HEK293T (cell line): ENCODE results near the gene AUNIP.

Experiments used
- CTCF ChIA-PET: fragments of 350-600 bp; formaldehyde crosslinking; extraction: SDS; loops from one replicate; lab custom pipeline; 2021; ENCODE audit warnings: antibody characterized with exemption, inconsistent platforms; lab: Yijun Ruan, JAX
- POLR2A ChIA-PET: fragments of 350-600 bp; formaldehyde crosslinking; extraction: SDS; loops from one replicate; lab custom pipeline; 2020; ENCODE audit warnings: antibody characterized with exemption, inconsistent platforms; lab: Yijun Ruan, JAX
- DNase-seq: peaks from one replicate; pipeline ENCODE4 v3.0.0; 2012; ENCODE audit warnings: mixed read lengths; ENCODE audit errors: extremely low spot score
- ARNT ChIP-seq: fragments of 450-650 bp; IDR thresholded peaks from 2 replicates; pipeline ENCODE4 v1.6.1; 2017; ENCODE audit warnings: mild to moderate bottlenecking
- BHLHE40 ChIP-seq: fragments of 450-650 bp; IDR thresholded peaks from 2 replicates; pipeline ENCODE4 v1.6.1; 2016; ENCODE audit warnings: mild to moderate bottlenecking, moderate library complexity, borderline replicate concordance
- CTBP1 ChIP-seq: fragments of 450-650 bp; IDR thresholded peaks from 2 replicates; pipeline ENCODE4 v1.6.1; 2016; ENCODE audit warnings: borderline replicate concordance
- ELF4 ChIP-seq: fragments of 450-650 bp; IDR thresholded peaks from 2 replicates; pipeline ENCODE4 v1.6.1; 2017; ENCODE audit warnings: antibody characterized with exemption
- FOXA1 ChIP-seq: fragments of 450-650 bp; IDR thresholded peaks from 2 replicates; pipeline ENCODE4 v1.6.1; 2016; ENCODE audit warnings: mild to moderate bottlenecking
- FOXK2 ChIP-seq: fragments of 450-650 bp; IDR thresholded peaks from 2 replicates; pipeline ENCODE4 v1.6.1; 2016; ENCODE audit warnings: mild to moderate bottlenecking
- FOXM1 ChIP-seq: fragments of 450-650 bp; IDR thresholded peaks from 2 replicates; pipeline ENCODE4 v1.6.1; 2017; ENCODE audit warnings: mild to moderate bottlenecking, borderline replicate concordance
- HDGF ChIP-seq: fragments of 450-650 bp; IDR thresholded peaks from 2 replicates; pipeline ENCODE4 v1.6.1; 2017; ENCODE audit warnings: antibody characterized with exemption, borderline replicate concordance
- L3MBTL2 ChIP-seq: fragments of 450-650 bp; conservative IDR thresholded peaks from 2 replicates; pipeline ENCODE4 v1.6.1; 2016; ENCODE audit warnings: mild to moderate bottlenecking
- LEF1 ChIP-seq: fragments of 450-650 bp; IDR thresholded peaks from 2 replicates; pipeline ENCODE4 v1.6.1; 2017; ENCODE audit warnings: mild to moderate bottlenecking, borderline replicate concordance
- NFRKB ChIP-seq: fragments of 450-650 bp; IDR thresholded peaks from 2 replicates; pipeline ENCODE4 v1.6.1; 2016; ENCODE audit warnings: mild to moderate bottlenecking, moderate library complexity
- SP1 ChIP-seq: fragments of 450-650 bp; IDR thresholded peaks from 2 replicates; pipeline ENCODE4 v1.6.1; 2017
- SUZ12 ChIP-seq: fragments of 450-650 bp; IDR thresholded peaks from 2 replicates; pipeline ENCODE4 v1.6.1; 2016; ENCODE audit warnings: mild to moderate bottlenecking
- TARDBP ChIP-seq: fragments of 450-650 bp; IDR thresholded peaks from 2 replicates; pipeline ENCODE4 v1.6.1; 2016
- ZNF384 ChIP-seq: fragments of 450-650 bp; IDR thresholded peaks from 2 replicates; pipeline ENCODE4 v1.6.1; 2016
- TF ChIP-seq, protein P1 (sequence below): fragments of 450-650 bp; IDR thresholded peaks from 2 replicates; pipeline ENCODE4 v1.6.1; 2016

The AUNIP gene

DNA sequence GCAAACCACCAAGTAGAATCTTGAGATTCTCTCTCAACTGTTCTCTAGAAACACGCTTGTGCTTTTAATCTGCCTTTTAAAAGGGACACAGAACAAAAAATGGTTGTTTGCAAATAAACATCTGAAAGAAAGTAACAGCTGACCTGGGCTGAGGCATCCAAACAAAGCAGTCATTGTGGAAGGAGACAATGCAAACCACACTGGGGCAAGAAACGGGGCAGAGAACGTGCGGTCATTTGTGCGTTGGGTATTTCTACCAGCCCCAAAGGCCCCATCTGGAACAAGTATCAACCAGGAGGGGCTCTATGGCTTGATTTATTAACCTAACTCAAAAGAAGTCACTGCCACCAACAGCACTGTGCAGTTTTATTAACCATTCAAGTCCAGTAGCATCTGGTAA, 41.0 kb upstream of the AUNIP start:
- DNase-seq, result no peak
- no peak for TF ChIP-seq CTBP1
- TF ChIP-seq, protein P1, sequence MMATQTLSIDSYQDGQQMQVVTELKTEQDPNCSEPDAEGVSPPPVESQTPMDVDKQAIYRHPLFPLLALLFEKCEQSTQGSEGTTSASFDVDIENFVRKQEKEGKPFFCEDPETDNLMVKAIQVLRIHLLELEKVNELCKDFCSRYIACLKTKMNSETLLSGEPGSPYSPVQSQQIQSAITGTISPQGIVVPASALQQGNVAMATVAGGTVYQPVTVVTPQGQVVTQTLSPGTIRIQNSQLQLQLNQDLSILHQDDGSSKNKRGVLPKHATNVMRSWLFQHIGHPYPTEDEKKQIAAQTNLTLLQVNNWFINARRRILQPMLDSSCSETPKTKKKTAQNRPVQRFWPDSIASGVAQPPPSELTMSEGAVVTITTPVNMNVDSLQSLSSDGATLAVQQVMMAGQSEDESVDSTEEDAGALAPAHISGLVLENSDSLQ, result no peak
- TF ChIP-seq LEF1, result no peak
- no peak for TF ChIP-seq NFRKB
- TF ChIP-seq ELF4, result no peak
- no peak for TF ChIP-seq TARDBP
- no peak for TF ChIP-seq ZNF384
- ChIA-PET CTCF (no interaction called here), POLR2A (interaction anchor here (6.5 kb wide), 1 partner anchor 97 kb away, joined by 61 read pairs; the partner anchor contains the start of gene PAFAH2)

DNA sequence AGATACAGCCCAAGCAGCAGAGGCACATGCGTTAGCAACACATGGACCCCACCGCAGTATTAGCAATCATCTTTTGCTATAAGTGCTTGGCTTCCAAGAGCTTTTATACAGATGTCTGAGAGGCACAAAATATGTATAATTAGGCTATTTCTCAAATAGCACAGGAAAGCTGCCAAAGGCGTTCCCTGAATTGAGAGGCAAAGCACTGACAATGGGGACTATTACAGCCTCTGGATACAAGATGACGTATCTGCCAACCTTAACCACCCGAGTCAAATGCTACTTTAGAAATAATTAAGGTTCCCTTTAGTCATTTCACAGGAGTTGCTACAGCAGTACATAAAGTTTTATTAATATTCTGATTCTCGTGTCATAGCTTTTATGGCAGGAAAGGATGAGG, 40.5 kb upstream of the AUNIP start:
- no peak for DNase-seq
- ChIA-PET CTCF (no interaction called here), POLR2A (interaction anchor here (6.5 kb wide), 1 partner anchor 98 kb away, joined by 61 read pairs; the partner anchor contains the start of gene PAFAH2)
- no peak for TF ChIP-seq FOXA1

DNA sequence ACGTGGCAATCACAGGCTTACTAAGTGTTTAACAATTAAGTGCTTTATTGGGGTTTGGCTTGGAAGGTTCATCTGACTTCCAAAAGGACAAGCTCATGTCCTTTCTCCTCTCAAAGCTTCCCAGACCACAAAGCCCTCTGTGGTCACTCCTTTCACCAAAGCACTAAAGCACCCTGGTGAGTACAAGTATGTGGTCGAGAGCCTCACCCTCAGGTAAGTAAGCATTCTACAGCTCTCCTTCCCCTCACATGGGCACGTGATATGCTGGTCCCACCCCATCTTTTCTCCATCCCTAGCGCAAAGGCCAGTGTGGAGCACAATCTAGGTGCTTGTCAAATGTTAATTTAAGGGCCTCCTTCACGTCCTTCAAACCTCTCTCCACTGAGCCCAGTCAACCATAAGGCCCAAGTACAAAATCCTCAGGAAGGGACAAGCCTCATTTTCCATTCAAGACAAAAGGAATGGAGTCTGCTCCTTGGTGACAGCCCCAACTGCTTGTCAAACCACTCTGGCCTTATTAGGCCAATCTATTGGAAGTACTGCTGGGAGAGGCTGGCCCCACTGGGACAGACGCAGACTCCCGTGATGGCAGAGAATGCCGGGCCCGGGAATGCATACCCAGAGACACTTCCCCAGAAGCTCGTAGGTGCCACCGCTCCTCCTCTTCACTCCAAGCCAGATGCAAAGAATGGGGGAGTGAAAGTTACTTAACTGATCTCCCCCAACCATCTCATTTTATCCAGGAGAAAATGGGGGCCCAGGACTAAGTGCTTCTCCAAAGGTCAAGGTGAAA, 39.2 kb upstream of the AUNIP start:
- TF ChIP-seq L3MBTL2, result no peak
- DNase-seq, result no peak
- ChIA-PET CTCF (no interaction called here), POLR2A (interaction anchor here (1.1 to 6.5 kb wide), 3 partner anchors 10 to 101 kb away, joined by 3 to 61 read pairs (median 3); partner anchors contain the start of gene PAFAH2)

DNA sequence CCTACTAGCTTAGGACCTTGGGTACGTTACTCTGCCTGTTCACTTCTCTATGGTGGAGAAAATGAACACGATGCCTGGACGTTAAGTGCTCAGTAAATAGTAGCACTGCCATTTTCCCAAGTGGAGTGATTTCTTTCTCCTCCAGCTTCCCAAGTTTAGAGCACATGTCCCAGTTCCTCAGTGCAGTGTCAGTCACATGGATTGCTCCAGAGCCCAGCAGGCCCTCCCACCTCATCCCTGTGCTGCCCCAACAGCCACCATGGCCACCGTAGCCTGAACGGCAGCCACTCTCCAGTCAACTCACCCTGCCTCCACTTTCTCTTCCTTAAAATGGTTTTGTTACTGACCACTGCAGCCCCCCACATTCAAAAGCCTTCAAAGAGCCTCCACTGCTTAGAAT, 38.5 kb upstream of the AUNIP start:
- TF ChIP-seq L3MBTL2, result no peak
- TF ChIP-seq NFRKB, result no peak
- TF ChIP-seq FOXM1, result no peak
- TF ChIP-seq ELF4, result no peak
- no peak for TF ChIP-seq FOXK2
- TF ChIP-seq, protein P1, result no peak
- no peak for TF ChIP-seq SP1
- no peak for TF ChIP-seq CTBP1
- no peak for TF ChIP-seq ARNT
- TF ChIP-seq BHLHE40, result no peak
- TF ChIP-seq TARDBP, result no peak
- no peak for TF ChIP-seq SUZ12
- no peak for TF ChIP-seq LEF1
- no peak for TF ChIP-seq HDGF
- TF ChIP-seq FOXA1, result no peak
- no peak for TF ChIP-seq ZNF384
- CTCF ChIA-PET, result no interaction called here
- POLR2A ChIA-PET, result interaction anchor here (1.1 to 6.5 kb wide), 5 partner anchors 8 to 102 kb away, joined by 3 to 61 read pairs (median 10); partner anchors contain the start of genes PAFAH2 and STMN1
- DNase-seq, result no peak

DNA sequence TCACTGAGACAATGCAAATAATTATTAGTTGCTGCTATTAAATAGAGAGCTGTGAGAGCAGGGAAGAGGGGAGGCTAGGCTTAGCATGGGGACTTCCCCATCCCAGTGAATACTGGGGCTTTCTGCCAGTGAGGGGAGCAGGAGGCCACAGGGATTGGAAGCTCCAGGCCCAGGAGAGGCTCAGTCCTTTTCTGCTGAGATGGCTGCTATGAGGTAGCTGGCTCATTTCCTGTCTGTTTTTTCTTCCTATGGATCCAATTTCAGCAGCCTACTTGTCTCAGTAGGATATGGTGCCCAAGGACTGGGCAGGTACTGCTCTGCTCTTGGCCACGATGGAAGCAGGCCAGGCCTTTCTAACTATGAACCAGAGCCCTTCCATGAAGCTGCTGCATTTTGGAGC, 37.0 kb upstream of the AUNIP start:
- ChIA-PET POLR2A (interaction anchor here (1.4 to 6.5 kb wide), 5 partner anchors 9 to 123 kb away, joined by 3 to 61 read pairs (median 10); partner anchors contain the start of genes PAFAH2, PAQR7 and STMN1), CTCF (interaction anchor here (0.8 to 3.1 kb wide), 12 partner anchors 8 to 133 kb away, joined by 3 to 25 read pairs (median 7); partner anchors contain the start of genes PAFAH2 and PAQR7)
- TF ChIP-seq SUZ12 (no peak), ELF4 (no peak), NFRKB (no peak), CTBP1 (no peak), L3MBTL2 (no peak), ZNF384 (no peak), FOXM1 (no peak), SP1 (no peak), HDGF (no peak), ARNT (no peak), LEF1 (no peak), FOXA1 (no peak), BHLHE40 (no peak), TARDBP (no peak), FOXK2 (no peak)
- TF ChIP-seq, protein P1, result no peak
- DNase-seq, result no peak

DNA sequence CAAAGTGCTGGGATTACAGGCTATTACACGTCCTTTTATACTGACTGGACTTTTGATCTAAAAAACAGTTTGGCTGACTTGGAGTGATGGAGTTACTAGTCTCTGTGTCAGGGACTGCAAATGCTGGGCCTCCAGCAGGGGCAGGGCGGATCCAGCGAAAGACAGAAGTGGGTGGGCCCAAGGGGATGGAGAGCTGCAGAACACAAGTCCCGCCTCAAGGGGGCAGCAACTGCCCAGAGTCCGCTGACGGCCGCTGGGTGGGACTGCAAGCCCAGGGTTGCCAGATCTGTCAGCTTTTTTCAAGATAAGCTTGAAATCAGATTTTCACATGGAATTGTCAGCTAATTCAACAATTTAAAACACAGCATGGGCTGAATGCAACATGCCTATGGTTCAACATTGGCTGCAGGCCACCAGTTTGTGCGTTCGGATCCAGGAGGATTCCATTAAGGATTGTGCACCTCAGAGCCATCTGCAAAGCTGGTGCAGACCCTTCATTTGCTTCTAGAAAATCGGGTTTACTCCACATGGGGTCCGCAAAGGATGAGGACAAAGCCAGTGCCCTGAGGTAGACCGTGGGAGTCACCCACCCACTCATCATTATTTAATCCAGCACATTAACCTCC, 36.2 kb upstream of the AUNIP start:
- CTCF ChIA-PET, result interaction anchor here (0.6 to 3.1 kb wide), 17 partner anchors 9 to 160 kb away, joined by 3 to 25 read pairs (median 4); partner anchors contain the start of genes PAFAH2 and PAQR7
- DNase-seq, result peak; percentile 94
- POLR2A ChIA-PET, result interaction anchor here (1.0 to 6.5 kb wide), 6 partner anchors 10 to 124 kb away, joined by 3 to 61 read pairs (median 9); partner anchors contain the start of genes PAFAH2, PAQR7 and STMN1
- TF ChIP-seq NFRKB (no peak), BHLHE40 (no peak), FOXA1 (no peak), FOXK2 (no peak), HDGF (no peak), SP1 (no peak), L3MBTL2 (no peak), ARNT (no peak), LEF1 (no peak), ZNF384 (no peak), ELF4 (no peak), FOXM1 (no peak), CTBP1 (no peak), TARDBP (no peak), SUZ12 (no peak)
- TF ChIP-seq, protein P1, result no peak
